Nephron (organoid): ENCODE data around the gene PLEKHM2.

Experiments
- H3K27ac Mint-ChIP-seq, 3 experiments: 2 replicates each; pipeline ENCODE4 v1.8.0; 2020; ENCODE audit warnings: mixed read lengths in 3 of 3, mild to moderate bottlenecking in 2 of 3, moderate library complexity in 1 of 3
- H3K27me3 Mint-ChIP-seq: 2 replicates; pipeline ENCODE4 v1.8.0; 2021; ENCODE audit warnings: low read depth, mild to moderate bottlenecking, moderate library complexity, mixed read lengths
- H3K36me3 Mint-ChIP-seq: 2 replicates; pipeline ENCODE4 v1.8.0; 2020; ENCODE audit warnings: low read depth, mixed read lengths
- H3K4me1 Mint-ChIP-seq: 2 replicates; pipeline ENCODE4 v1.8.0; 2020; ENCODE audit warnings: mixed read lengths
- H3K4me3 Mint-ChIP-seq, 3 experiments: 2 replicates each; pipeline ENCODE4 v1.8.0; 2020; ENCODE audit warnings: mild to moderate bottlenecking in 3 of 3, mixed read lengths in 3 of 3, moderate library complexity in 2 of 3
- H3K9me3 Mint-ChIP-seq: 2 replicates; pipeline ENCODE4 v1.8.0; 2020; ENCODE audit warnings: mixed read lengths
- TF ChIP-seq, protein P1 (sequence below), 3 experiments: fragments of 200-600 bp; sonication (generic); IDR thresholded peaks; one replicate each; pipeline ENCODE4 v1.5.0; 2021; ENCODE audit warnings: antibody characterized with exemption in 3 of 3; ENCODE audit not compliant: unreplicated experiment in 3 of 3

PLEKHM2 gene

DNA sequence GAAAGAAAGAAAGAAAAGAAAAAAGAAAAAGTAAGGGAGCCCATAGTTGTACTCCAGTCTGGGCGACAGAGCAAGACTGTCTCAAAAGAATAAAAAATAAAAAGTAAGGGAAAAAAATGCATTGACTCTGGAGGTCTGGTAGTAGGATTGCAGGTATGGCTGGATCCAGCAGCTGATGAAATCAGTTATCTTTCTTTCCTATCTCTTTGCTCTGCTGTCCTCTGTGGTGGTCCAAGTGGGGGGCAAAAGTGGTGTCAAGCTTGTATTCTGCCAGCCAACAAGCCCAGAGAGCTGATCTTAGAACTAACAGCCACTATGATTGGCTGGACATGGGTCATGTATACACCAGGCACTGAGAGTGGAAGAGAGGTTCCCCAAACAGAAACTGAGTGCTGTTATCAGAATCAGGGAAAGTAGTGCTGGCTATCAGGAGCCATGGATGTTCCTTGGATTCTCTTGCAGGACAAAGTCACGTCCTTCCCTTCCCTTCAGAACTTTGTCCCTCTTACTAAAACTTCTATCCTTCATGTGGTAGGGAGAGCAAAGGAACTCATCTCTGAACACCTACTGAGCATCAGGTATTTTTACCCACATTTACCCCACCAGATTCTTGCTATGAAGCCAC is 71.0 kb downstream of the PLEKHM2 start:
- Mint-ChIP-seq H3K4me3 (peak overlapping the region in 1 of 3 experiments; percentile 59), H3K27ac (peak overlapping the region in 1 of 3 experiments; percentile 48), H3K4me1 (peaks cover 11% of the 10 kb centered on the region), H3K36me3 (no peaks in the 10 kb centered on the region), H3K9me3 (no peaks in the 10 kb centered on the region), H3K27me3 (peaks cover 3% of the 10 kb centered on the region)
- TF ChIP-seq, protein P1, sequence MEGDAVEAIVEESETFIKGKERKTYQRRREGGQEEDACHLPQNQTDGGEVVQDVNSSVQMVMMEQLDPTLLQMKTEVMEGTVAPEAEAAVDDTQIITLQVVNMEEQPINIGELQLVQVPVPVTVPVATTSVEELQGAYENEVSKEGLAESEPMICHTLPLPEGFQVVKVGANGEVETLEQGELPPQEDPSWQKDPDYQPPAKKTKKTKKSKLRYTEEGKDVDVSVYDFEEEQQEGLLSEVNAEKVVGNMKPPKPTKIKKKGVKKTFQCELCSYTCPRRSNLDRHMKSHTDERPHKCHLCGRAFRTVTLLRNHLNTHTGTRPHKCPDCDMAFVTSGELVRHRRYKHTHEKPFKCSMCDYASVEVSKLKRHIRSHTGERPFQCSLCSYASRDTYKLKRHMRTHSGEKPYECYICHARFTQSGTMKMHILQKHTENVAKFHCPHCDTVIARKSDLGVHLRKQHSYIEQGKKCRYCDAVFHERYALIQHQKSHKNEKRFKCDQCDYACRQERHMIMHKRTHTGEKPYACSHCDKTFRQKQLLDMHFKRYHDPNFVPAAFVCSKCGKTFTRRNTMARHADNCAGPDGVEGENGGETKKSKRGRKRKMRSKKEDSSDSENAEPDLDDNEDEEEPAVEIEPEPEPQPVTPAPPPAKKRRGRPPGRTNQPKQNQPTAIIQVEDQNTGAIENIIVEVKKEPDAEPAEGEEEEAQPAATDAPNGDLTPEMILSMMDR (IDR thresholded peaks at IDR 0.05; ENCODE audit: unreplicated experiment in 3 of 3): no peak

DNA sequence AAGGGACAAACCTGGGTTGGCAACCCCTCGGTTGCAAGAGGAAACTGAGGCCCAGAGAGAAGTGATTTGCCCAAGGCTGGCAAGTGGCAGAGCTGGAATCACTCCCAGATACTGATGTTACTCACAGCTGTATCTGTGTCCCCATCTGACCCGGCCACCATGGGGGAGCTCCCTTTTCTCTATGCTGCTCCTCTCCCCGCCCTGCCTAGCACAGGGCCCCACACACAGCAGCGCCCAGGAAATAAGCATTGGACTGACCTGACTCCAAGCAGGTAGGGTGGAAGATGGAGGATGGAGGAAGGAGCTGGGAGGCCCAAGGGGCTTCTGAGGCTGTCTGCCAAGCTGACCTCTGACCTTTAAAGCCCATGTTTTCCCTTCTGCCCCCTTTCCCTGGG is 71.5 kb downstream of the PLEKHM2 start:
- peak overlapping the region in 1 of 3 experiments; percentile 48 for H3K27ac Mint-ChIP-seq
- H3K9me3 Mint-ChIP-seq: no peaks in the 10 kb centered on the region
- H3K36me3 Mint-ChIP-seq: no peaks in the 10 kb centered on the region
- H3K4me1 Mint-ChIP-seq: peaks cover 13% of the 10 kb centered on the region
- TF ChIP-seq, protein P1 (IDR thresholded peaks at IDR 0.05; ENCODE audit: unreplicated experiment in 3 of 3): no peak
- peak overlapping the region in 1 of 3 experiments; percentile 59 for H3K4me3 Mint-ChIP-seq
- peaks cover 3% of the 10 kb centered on the region for H3K27me3 Mint-ChIP-seq

DNA sequence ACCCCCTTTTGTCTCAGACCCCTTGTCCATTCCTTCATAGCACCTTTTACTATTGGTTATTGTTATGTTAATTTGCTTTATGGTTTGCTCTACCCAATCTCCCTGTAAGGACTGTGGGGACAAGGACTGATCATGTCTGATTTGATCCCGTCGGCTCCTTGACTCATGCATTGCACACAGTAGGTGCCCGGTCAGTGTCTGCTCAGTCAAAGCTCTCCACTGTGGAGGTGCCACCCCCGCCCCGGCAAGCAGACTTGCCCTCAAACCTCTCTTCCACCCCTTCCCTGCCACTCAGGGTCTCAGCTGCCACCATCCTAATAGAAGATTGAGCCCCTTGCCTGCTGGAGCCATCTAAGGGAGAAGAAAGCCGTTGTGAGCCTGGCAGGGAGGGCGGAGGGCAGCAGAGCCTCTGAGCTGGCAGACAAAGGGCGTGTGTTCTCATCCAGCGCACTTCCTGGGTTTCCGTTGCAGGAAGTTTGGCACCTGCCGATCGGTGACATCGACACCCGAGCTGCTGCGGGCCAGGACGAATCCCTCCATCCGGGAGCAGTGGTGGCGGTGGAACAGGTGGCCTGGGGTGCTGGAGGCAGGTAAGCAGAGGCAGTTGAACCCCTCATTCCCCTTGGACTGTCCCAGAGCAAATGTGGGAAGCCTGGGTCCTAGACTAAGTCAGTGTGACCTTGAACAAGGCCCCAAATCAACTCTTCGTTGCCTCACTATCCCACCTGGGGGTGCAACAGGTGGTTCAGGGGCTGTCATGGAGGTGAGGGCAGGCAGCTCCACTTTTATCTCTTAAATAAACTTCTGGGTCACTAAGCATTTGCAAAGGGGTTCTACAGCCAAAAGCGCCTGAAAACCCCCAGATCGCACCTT is 72.3 kb downstream of the PLEKHM2 start:
- peaks cover 3% of the 10 kb centered on the region for H3K27me3 Mint-ChIP-seq
- H3K36me3 Mint-ChIP-seq: no peaks in the 10 kb centered on the region
- peak overlapping the region; percentile 21 to 89 (median 48) for H3K4me3 Mint-ChIP-seq
- H3K27ac Mint-ChIP-seq: peak overlapping the region in 2 of 3 experiments; percentile 39 to 50
- H3K4me1 Mint-ChIP-seq: peaks cover 21% of the 10 kb centered on the region
- H3K9me3 Mint-ChIP-seq: no peaks in the 10 kb centered on the region
- TF ChIP-seq, protein P1 (IDR thresholded peaks at IDR 0.05; ENCODE audit: unreplicated experiment in 3 of 3): no peak

DNA sequence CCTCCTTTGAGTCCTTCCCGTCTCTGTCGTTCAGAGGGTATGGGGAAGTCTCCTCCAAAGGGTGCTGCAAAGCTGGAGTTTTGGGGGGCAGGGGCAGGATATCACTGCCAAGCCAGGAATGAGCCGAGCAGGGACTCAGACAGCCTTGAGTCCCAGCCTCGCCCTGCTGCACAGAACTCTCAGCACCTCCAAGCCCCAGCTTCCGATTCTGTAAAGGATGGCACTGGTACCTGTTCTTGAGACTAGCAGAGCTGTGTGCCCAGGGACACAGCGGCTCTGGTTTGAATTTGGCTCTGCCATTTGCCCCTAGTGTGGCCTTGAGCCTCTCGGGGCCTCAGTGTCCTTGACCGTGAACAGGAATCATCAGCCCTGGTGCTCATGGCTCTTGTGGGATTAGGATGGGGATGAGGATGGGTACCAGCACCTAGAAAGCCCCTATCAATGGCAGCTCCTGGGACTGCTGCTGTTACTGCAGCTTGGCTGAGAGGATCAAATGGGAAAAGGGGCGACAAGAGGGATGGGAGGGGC is 73.0 kb downstream of the PLEKHM2 start:
- Mint-ChIP-seq H3K9me3 (no peaks in the 10 kb centered on the region), H3K4me1 (peaks cover 26% of the 10 kb centered on the region)

DNA sequence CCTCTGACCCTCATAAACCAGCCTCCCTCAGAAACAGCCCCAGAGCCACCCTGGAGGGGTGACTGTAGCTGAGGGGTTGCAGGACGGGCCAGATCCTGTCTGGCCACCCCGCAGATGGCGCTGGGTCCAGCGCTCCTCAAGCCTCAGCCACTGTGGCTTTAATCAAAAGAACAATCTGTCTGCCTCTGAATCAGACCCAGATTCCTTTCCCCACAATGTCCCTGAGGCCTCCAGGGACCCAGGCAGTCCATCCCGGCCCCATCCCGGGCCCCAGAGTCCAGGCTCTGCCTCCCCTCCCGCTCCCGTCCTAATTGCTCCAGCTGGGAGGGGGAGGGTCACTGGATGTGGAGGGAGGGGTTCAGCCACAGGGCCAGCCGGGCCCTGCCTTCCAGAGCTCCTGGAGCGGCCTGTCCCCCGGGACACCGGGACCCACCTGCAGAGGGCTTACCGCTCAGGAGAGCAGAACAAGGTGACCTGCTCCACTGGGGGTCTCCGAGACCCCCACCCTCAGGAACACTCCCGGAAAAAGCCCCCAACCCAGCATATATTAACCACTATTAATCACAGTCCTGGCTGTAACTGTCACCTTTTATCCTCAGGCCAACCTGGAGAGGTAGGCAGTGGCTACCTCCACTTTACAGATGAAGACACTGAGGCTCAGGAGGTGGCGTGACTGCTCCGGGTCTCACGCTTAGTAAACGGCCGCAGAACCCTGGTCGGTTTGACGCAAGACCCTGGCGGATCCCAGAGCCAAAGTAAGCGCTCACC is 73.6 kb downstream of the PLEKHM2 start:
- TF ChIP-seq, protein P1 (IDR thresholded peaks at IDR 0.05; ENCODE audit: unreplicated experiment in 3 of 3): no peak
- H3K27ac Mint-ChIP-seq: peak overlapping the region; percentile 66 to 87 (median 79)
- peaks cover 3% of the 10 kb centered on the region for H3K27me3 Mint-ChIP-seq
- peaks cover 7% of the 10 kb centered on the region for H3K36me3 Mint-ChIP-seq
- no peaks in the 10 kb centered on the region for H3K9me3 Mint-ChIP-seq
- peak overlapping the region; percentile 85 to 91 (median 89) for H3K4me3 Mint-ChIP-seq
- H3K4me1 Mint-ChIP-seq: peaks cover 30% of the 10 kb centered on the region

More for the DNA sequence above, 73.0 kb downstream of the PLEKHM2 start:
- Mint-ChIP-seq H3K36me3 (peaks cover 4% of the 10 kb centered on the region), H3K27me3 (peaks cover 3% of the 10 kb centered on the region), H3K4me3 (peak overlapping the region; percentile 85 to 91 (median 89)), H3K27ac (peak overlapping the region; percentile 66 to 87 (median 79))
- TF ChIP-seq, protein P1 (IDR thresholded peaks at IDR 0.05; ENCODE audit: unreplicated experiment in 3 of 3): no peak
